Colonic mucosa (tissue), 4 donors: ENCODE data around the gene PTPN5. TPM values are rescaled to one million over a fixed set of nuclear protein-coding genes. Genes with fewer than 3 reads are reported as not detected.

ENCODE experiments used
- DNase-seq: peaks from one replicate; pipeline ENCODE4 v3.0.0-alpha.2; 2020
- H3K27ac ChIP-seq: fragments of 200-600 bp; one replicate; pipeline ENCODE4 v1.8.0; 2021
- H3K27me3 ChIP-seq: fragments of 200-600 bp; one replicate; pipeline ENCODE4 v1.8.0; 2021
- H3K36me3 ChIP-seq: fragments of 200-600 bp; one replicate; pipeline ENCODE4 v1.8.0; 2021
- H3K4me1 ChIP-seq: fragments of 200-600 bp; one replicate; pipeline ENCODE4 v1.8.0; 2021; ENCODE audit warnings: mild to moderate bottlenecking
- H3K4me3 ChIP-seq: fragments of 200-600 bp; one replicate; pipeline ENCODE4 v1.8.0; 2021
- H3K9ac ChIP-seq, 2 donors: one replicate each; pipeline ENCODE4 v1.7.0; 2013; ENCODE audit warnings: control low read depth in 2 of 2, low read depth in 2 of 2, low read length in 2 of 2
- H3K9me3 ChIP-seq: fragments of 200-600 bp; one replicate; pipeline ENCODE4 v1.8.0; 2021
- CTCF ChIP-seq: fragments of 200-600 bp; IDR thresholded peaks from one replicate; pipeline ENCODE4 v1.8.0; 2022; ENCODE audit warnings: antibody characterized with exemption, mild to moderate bottlenecking
- intact Hi-C: fragments of 100-400 bp; cut with DNase I; formaldehyde crosslinking; loops from one replicate; pipeline ENCODE4 v1.14.1; 2022
- total RNA-seq, 2 donors: library from RNA; stranded (reverse); fragmentation: NEBNext Ultra II Directional in 1 of 2; extraction: Animal tissue kit (Norgen Biotek cat#: 25700) in 1 of 2; gene quantifications; one replicate each; pipeline ENCODE4 v1.2.1, GENCODE V29; 2021
- donor health status: healthy.
- donor health status: DM: no; HTN: no; CAD: no.
- donor health status: DM: no; HTN: no; CAD: no.

PTPN5 gene
- total RNA-seq, 2 donors from 2014 or later: 0.19 TPM; not detected in 1

- intact Hi-C loops: no loop called here
- no peak overlapping the region for H3K4me3 ChIP-seq
These were observed 753 bp downstream of the PTPN5 start for GRCh38 chr11:18790883-18791206.

GRCh38 chr11:18789942-18790341, 1.7 kb downstream of the PTPN5 start:
- no peak for TF ChIP-seq CTCF
- Histone ChIP-seq H3K4me1 (no peaks in the 10 kb centered on the region), H3K4me3 (no peak overlapping the region), H3K9ac (no peak overlapping the region), H3K36me3 (no peaks in the 10 kb centered on the region), H3K9me3 (no peaks in the 10 kb centered on the region), H3K27me3 (peaks cover 21% of the 10 kb centered on the region), H3K27ac (no peak overlapping the region)
- no peak for DNase-seq
- intact Hi-C loops: no loop called here

More at GRCh38 chr11:18790883-18791206, 753 bp downstream of the PTPN5 start:
- Histone ChIP-seq H3K9ac (no peak overlapping the region), H3K9me3 (no peaks in the 10 kb centered on the region), H3K27me3 (peaks cover 21% of the 10 kb centered on the region), H3K27ac (no peak overlapping the region), H3K4me1 (no peaks in the 10 kb centered on the region), H3K36me3 (no peaks in the 10 kb centered on the region)
- TF ChIP-seq CTCF: no peak
- no peak for DNase-seq

GRCh38 chr11:18785411-18785810, 6.2 kb downstream of the PTPN5 start:
- DNase-seq: no peak
- TF ChIP-seq CTCF: no peak
- H3K4me3 ChIP-seq: no peak overlapping the region
- H3K27me3 ChIP-seq: no peaks in the 10 kb centered on the region
- intact Hi-C loops: no loop called here
- H3K9me3 ChIP-seq: no peaks in the 10 kb centered on the region
- no peak overlapping the region for H3K9ac ChIP-seq
- H3K27ac ChIP-seq: no peak overlapping the region
- no peaks in the 10 kb centered on the region for H3K36me3 ChIP-seq
- no peaks in the 10 kb centered on the region for H3K4me1 ChIP-seq

- Histone ChIP-seq H3K4me1 (no peaks in the 10 kb centered on the region), H3K27me3 (no peaks in the 10 kb centered on the region), H3K27ac (no peak overlapping the region), H3K36me3 (no peaks in the 10 kb centered on the region), H3K4me3 (no peak overlapping the region), H3K9me3 (no peaks in the 10 kb centered on the region), H3K9ac (no peak overlapping the region)
- TF ChIP-seq CTCF: no peak
- DNase-seq: no peak
- intact Hi-C loops: no loop called here
These were observed 10.7 kb downstream of the PTPN5 start for GRCh38 chr11:18780896-18781295.

- Histone ChIP-seq H3K27me3 (no peaks in the 10 kb centered on the region), H3K36me3 (no peaks in the 10 kb centered on the region), H3K9ac (no peak overlapping the region), H3K9me3 (no peaks in the 10 kb centered on the region), H3K4me1 (no peaks in the 10 kb centered on the region), H3K4me3 (no peak overlapping the region), H3K27ac (no peak overlapping the region)
- DNase-seq: no peak
- no peak for TF ChIP-seq CTCF
- intact Hi-C loops: no loop called here
These were observed 11.3 kb downstream of the PTPN5 start for GRCh38 chr11:18780329-18780728.

- H3K4me3 ChIP-seq: no peak overlapping the region
- no peak for TF ChIP-seq CTCF
- no peaks in the 10 kb centered on the region for H3K4me1 ChIP-seq
- no peak overlapping the region for H3K9ac ChIP-seq
- H3K36me3 ChIP-seq: no peaks in the 10 kb centered on the region
- DNase-seq: no peak
- no peak overlapping the region for H3K27ac ChIP-seq
- H3K9me3 ChIP-seq: no peaks in the 10 kb centered on the region
- no peaks in the 10 kb centered on the region for H3K27me3 ChIP-seq
- intact Hi-C loops: loop anchor here (10.0 kb wide), 1 partner anchor 76 kb away; no protein-coding TSS in a partner anchor
These were observed 13.1 kb downstream of the PTPN5 start for GRCh38 chr11:18778468-18778867.
